ENCODE measurements around the gene FARP2. TPM values are rescaled to one million over a fixed set of nuclear protein-coding genes. Genes with fewer than 3 reads are reported as not detected.

The FARP2 gene
- total and polyA plus RNA-seq, 2 experiments from 2014 or later: 16.0 to 22.6 TPM

DNA sequence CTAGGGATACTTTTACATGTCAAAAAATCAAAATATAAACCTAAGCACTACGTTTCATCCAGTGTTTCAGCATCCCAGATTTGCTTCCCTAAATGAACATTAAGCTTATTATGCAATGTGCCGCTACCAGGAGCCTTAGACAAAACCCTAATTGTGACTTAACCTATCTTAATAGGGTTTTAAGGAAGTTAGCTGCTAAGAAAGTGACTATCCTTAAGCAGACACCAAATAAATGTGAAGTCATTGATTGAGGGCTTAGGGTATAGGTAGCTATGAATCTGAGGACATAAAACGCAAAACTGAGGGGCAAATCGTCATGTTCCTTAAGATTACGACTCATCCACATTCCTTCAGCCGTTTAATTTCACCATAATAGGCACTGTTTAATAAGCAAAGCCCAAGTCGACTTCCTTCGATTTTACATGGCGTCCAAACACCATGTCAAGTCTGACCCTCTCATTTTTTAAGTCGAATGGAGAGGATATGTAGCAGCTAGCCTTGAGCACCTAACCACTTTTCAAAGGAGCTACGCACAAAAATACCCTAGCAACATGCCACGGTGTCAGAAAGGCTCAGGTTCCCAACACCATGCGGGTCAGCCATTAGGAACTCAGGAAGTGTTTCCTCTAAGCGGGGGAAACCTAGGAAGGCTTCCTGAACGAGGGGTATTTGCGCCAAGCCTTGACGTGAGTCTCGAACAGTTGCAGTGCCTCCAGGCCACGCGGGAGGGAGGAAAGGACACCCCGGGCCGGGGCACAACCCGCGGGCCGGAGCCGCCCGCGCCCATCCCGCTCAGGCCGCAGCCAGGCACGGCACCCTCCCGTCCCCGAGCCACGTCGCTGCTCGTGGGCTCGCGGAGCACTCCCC, 41.6 kb upstream of the FARP2 start:
- H3K9me2 ChIP-seq (ENCODE audit: insufficient read depth): no peaks in the 10 kb centered on the region
- Mint-ChIP-seq H3K36me3 (ENCODE audit: low read depth) (peaks cover 18% of the 10 kb centered on the region), H3K4me3 (peak overlapping the region; percentile 99), H3K27ac (peak overlapping the region; percentile 66), H3K4me1 (peaks cover 50% of the 10 kb centered on the region), H3K27me3 (ENCODE audit: insufficient read depth, low read depth, poor library complexity) (peaks cover 7% of the 10 kb centered on the region), H3K9me3 (no peaks in the 10 kb centered on the region)
- TF ChIP-seq ZNF114 (CRISPR knock-in tag; IDR thresholded peaks at IDR 0.05): no peak
- TF ChIP-seq CREB1 (CRISPR knock-in tag; IDR thresholded peaks at IDR 0.05; ENCODE audit: low read depth): no peak
- TF ChIP-seq, protein P1, sequence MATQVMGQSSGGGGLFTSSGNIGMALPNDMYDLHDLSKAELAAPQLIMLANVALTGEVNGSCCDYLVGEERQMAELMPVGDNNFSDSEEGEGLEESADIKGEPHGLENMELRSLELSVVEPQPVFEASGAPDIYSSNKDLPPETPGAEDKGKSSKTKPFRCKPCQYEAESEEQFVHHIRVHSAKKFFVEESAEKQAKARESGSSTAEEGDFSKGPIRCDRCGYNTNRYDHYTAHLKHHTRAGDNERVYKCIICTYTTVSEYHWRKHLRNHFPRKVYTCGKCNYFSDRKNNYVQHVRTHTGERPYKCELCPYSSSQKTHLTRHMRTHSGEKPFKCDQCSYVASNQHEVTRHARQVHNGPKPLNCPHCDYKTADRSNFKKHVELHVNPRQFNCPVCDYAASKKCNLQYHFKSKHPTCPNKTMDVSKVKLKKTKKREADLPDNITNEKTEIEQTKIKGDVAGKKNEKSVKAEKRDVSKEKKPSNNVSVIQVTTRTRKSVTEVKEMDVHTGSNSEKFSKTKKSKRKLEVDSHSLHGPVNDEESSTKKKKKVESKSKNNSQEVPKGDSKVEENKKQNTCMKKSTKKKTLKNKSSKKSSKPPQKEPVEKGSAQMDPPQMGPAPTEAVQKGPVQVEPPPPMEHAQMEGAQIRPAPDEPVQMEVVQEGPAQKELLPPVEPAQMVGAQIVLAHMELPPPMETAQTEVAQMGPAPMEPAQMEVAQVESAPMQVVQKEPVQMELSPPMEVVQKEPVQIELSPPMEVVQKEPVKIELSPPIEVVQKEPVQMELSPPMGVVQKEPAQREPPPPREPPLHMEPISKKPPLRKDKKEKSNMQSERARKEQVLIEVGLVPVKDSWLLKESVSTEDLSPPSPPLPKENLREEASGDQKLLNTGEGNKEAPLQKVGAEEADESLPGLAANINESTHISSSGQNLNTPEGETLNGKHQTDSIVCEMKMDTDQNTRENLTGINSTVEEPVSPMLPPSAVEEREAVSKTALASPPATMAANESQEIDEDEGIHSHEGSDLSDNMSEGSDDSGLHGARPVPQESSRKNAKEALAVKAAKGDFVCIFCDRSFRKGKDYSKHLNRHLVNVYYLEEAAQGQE (IDR thresholded peaks at IDR 0.05; ENCODE audit: unreplicated experiment): no peak
- H3K36me3 ChIP-seq (ENCODE audit: insufficient read depth): no peaks in the 10 kb centered on the region
- ATAC-seq (peak; percentile 16; the same call in 2 of the 3 replicates), DNase-seq (ENCODE audit: low spot score) (peak; percentile 64)
- peaks cover 90% of the 10 kb centered on the region for H3K79me2 ChIP-seq (replicated peaks; ENCODE audit: insufficient read depth)
- peak overlapping the region; percentile 53; the same call in 1 of the 2 replicates for H2AFZ ChIP-seq
- peak overlapping the region; percentile 84 for H3K4me3 ChIP-seq
- peak overlapping the region; percentile 79 for H3K4me2 ChIP-seq
- H3F3A ChIP-seq (replicated peaks; ENCODE audit: low read depth): no peaks in the 10 kb centered on the region
- H3K4me1 ChIP-seq (ENCODE audit: insufficient read depth): peaks cover 33% of the 10 kb centered on the region
- peak overlapping the region; percentile 99 for H3K27ac ChIP-seq (ENCODE audit: low read depth)
- peaks cover 29% of the 10 kb centered on the region for H4K20me1 ChIP-seq (replicated peaks; ENCODE audit: insufficient read depth)
- no peaks in the 10 kb centered on the region for H3K27me3 ChIP-seq (ENCODE audit: insufficient read depth)

DNA sequence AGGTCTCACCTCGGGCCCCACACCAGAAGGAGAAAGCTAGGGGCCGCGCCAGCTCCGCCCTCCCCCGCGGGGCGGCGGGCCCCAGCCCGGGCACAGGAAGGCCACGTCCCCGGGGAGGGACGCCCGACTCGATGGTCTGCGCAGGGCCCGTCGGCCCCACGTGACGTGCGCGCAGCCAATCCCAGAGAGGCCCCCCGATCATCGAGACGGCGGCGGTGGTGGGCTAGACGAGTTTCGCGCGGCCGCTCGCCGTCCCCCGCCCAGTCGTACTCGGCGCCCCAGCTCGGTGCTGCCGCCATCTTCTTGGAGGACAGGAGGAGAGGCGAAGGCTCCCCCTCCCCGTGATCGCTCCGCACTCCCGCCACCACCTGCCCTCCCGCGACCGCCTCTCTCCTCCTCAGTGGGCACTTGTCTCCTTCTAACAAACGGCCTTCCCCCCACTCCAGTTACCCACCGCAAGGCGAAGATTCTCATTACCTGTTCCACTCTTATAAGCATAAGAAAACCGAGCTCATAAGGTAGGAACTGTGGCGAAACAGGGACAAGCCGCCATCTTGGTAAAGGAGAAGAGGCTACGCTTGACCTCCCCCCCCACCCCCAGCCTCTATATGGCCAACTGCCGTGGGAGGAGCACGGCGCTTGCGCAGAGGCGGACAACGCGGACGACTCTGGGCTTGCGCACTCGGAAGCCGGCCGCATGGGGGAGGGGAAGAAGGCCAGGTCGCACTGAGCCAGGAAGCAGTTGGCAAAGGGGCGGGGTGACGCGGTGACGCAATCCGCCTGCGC, 40.8 kb upstream of the FARP2 start, which contains the start of gene HDLBP:
Gene HDLBP, minus strand, starts transcription at position 580 of the 786 bp plus-strand sequence. CDS start 48,803 bp downstream, outside the sequence.
- TF ChIP-seq JUNB (IDR thresholded peaks at IDR 0.05; ENCODE audit: unreplicated experiment) (no peak), POLR2AphosphoS5 (IDR thresholded peaks at IDR 0.05; ENCODE audit: low read depth) (peak; percentile 63), CREB1 (CRISPR knock-in tag; IDR thresholded peaks at IDR 0.05; ENCODE audit: low read depth) (peak; percentile 83), NANOG (IDR thresholded peaks at IDR 0.05; ENCODE audit: borderline replicate concordance) (no peak)
- TF ChIP-seq, protein P2, sequence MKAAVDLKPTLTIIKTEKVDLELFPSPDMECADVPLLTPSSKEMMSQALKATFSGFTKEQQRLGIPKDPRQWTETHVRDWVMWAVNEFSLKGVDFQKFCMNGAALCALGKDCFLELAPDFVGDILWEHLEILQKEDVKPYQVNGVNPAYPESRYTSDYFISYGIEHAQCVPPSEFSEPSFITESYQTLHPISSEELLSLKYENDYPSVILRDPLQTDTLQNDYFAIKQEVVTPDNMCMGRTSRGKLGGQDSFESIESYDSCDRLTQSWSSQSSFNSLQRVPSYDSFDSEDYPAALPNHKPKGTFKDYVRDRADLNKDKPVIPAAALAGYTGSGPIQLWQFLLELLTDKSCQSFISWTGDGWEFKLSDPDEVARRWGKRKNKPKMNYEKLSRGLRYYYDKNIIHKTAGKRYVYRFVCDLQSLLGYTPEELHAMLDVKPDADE (IDR thresholded peaks at IDR 0.05): no peak; the same call in none of the 2 replicates
- TF ChIP-seq, protein P3, sequence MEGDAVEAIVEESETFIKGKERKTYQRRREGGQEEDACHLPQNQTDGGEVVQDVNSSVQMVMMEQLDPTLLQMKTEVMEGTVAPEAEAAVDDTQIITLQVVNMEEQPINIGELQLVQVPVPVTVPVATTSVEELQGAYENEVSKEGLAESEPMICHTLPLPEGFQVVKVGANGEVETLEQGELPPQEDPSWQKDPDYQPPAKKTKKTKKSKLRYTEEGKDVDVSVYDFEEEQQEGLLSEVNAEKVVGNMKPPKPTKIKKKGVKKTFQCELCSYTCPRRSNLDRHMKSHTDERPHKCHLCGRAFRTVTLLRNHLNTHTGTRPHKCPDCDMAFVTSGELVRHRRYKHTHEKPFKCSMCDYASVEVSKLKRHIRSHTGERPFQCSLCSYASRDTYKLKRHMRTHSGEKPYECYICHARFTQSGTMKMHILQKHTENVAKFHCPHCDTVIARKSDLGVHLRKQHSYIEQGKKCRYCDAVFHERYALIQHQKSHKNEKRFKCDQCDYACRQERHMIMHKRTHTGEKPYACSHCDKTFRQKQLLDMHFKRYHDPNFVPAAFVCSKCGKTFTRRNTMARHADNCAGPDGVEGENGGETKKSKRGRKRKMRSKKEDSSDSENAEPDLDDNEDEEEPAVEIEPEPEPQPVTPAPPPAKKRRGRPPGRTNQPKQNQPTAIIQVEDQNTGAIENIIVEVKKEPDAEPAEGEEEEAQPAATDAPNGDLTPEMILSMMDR (conservative IDR thresholded peaks at IDR 0.05; ENCODE audit: low read depth in 2 of 2): peak; percentile 31 to 59; a peak in 2 of 4 replicates
- peaks cover 38% of the 10 kb centered on the region for H3K4me1 ChIP-seq (ENCODE audit: insufficient read depth)
- DNase-seq (ENCODE audit: low spot score) (peak; percentile 99), ATAC-seq (peak; percentile 88)
- peak within 1 kb of the TSS; percentile 53; the same call in 1 of the 2 replicates for H2AFZ ChIP-seq
- Mint-ChIP-seq H3K36me3 (ENCODE audit: low read depth) (peaks cover 23% of the 10 kb centered on the region), H3K4me3 (peak within 1 kb of the TSS; percentile 99), H3K4me1 (peaks cover 49% of the 10 kb centered on the region), H3K27ac (peak within 1 kb of the TSS; percentile 100), H3K27me3 (ENCODE audit: insufficient read depth, low read depth, poor library complexity) (peaks cover 7% of the 10 kb centered on the region), H3K9me3 (no peaks in the 10 kb centered on the region)
- peak within 1 kb of the TSS; percentile 84 for H3K4me3 ChIP-seq
- no peaks in the 10 kb centered on the region for H3K36me3 ChIP-seq (ENCODE audit: insufficient read depth)
- peak within 1 kb of the TSS; percentile 84 for H3K4me2 ChIP-seq
- H3K79me2 ChIP-seq (replicated peaks; ENCODE audit: insufficient read depth): peaks cover 90% of the 10 kb centered on the region
- peaks cover 32% of the 10 kb centered on the region for H4K20me1 ChIP-seq (replicated peaks; ENCODE audit: insufficient read depth)
- no peaks in the 10 kb centered on the region for H3K9me2 ChIP-seq (ENCODE audit: insufficient read depth)
- H3K27me3 ChIP-seq (ENCODE audit: insufficient read depth): no peaks in the 10 kb centered on the region
- no peaks in the 10 kb centered on the region for H3F3A ChIP-seq (replicated peaks; ENCODE audit: low read depth)
- peak within 1 kb of the TSS; percentile 99 for H3K27ac ChIP-seq (ENCODE audit: low read depth)

Measured in GM23338 (cell line).